ENCODE measurements around the gene ADSS1.

Gene ADSS1

GRCh38 chr14:104723651-104724406 lies at the start of gene ADSS1:
TSS of gene ADSS1 (plus strand) at chr14:104724229. CDS start at chr14:104724271, 42 bp downstream.
- DNase-seq: no peak

- DNase-seq: no peak
Measured at GRCh38 chr14:104675447-104675846, 48.6 kb upstream of the ADSS1 start.

- no peak for DNase-seq
Measured at GRCh38 chr14:104676130-104676693, 47.8 kb upstream of the ADSS1 start.

- DNase-seq: no peak
Measured at GRCh38 chr14:104676694-104677511, 47.1 kb upstream of the ADSS1 start.

GRCh38 chr14:104677512-104678332 lies 46.3 kb upstream of the ADSS1 start:
- DNase-seq: peak; percentile 43

- DNase-seq: peak; percentile 49
Measured at GRCh38 chr14:104678346-104678745, 45.7 kb upstream of the ADSS1 start.

GRCh38 chr14:104678901-104679705 lies 44.9 kb upstream of the ADSS1 start:
- no peak for DNase-seq

- DNase-seq: no peak
Measured at GRCh38 chr14:104680056-104680805, 43.8 kb upstream of the ADSS1 start.

- no peak for DNase-seq
Measured at GRCh38 chr14:104680806-104681688, 43.0 kb upstream of the ADSS1 start.

- no peak for DNase-seq
Measured at GRCh38 chr14:104681689-104682074, 42.3 kb upstream of the ADSS1 start.

GRCh38 chr14:104682107-104682593 lies 41.9 kb upstream of the ADSS1 start:
- no peak for DNase-seq

- no peak for DNase-seq
Measured at GRCh38 chr14:104683653-104684448, 40.2 kb upstream of the ADSS1 start.

- DNase-seq: no peak
Measured at GRCh38 chr14:104684449-104684821, 39.6 kb upstream of the ADSS1 start.

- DNase-seq: no peak
Measured at GRCh38 chr14:104685216-104685997, 38.6 kb upstream of the ADSS1 start.

- DNase-seq: no peak
Measured at GRCh38 chr14:104685998-104686610, 37.9 kb upstream of the ADSS1 start.

- DNase-seq: no peak
Measured at GRCh38 chr14:104686624-104687517, 37.2 kb upstream of the ADSS1 start.

Data from NCI-H1436 treated with DMSO at 0.1 percent for 48 hours (cell line).